ENCODE results near the gene ANKRD36. TPM values are rescaled to one million over a fixed set of nuclear protein-coding genes. Genes with fewer than 3 reads are reported as not detected.
A peak's percentile ranks its signal among the peaks of the same experiment; 100 is the strongest.
"Not testable (repeated sequence)": the region's sequence is repeated elsewhere in the genome, so short reads cannot be mapped to it uniquely, and the experiment has no call there.

Gene ANKRD36
- total and polyA plus RNA-seq, 7 donors = 1.8 to 51.0 (median 27.2) TPM; not detected in 1

DNA sequence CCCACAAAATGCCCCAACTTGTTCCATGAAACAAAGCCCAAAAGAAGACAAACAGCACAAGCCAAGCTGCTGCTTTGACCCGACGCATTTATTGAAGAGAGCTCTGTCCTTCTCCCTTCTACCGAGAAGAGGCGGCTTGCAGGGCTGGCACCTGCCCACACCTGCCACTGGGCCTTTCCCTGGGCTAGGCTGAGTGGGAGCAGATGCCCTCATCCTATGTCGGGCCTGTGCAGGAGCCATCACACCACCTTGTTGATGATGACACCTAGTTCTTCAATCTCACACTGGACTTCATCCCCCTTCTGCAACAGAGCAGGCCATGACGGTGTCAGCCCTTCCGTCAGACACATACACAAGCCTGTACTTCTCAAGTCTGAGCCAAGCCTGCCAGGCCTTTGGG lies 29.4 kb upstream of the ANKRD36 start:
- H3K27ac ChIP-seq; H3K9me3 ChIP-seq; H3K36me3 ChIP-seq; DNase-seq; H3K4me1 ChIP-seq; H3K27me3 ChIP-seq; H3K4me3 ChIP-seq; intact Hi-C loops (cut with DNase I): not testable (repeated sequence)
- WGBS, 2 donors = 96 to 97% methylated on average over 7 of the region's 7 CpGs

DNA sequence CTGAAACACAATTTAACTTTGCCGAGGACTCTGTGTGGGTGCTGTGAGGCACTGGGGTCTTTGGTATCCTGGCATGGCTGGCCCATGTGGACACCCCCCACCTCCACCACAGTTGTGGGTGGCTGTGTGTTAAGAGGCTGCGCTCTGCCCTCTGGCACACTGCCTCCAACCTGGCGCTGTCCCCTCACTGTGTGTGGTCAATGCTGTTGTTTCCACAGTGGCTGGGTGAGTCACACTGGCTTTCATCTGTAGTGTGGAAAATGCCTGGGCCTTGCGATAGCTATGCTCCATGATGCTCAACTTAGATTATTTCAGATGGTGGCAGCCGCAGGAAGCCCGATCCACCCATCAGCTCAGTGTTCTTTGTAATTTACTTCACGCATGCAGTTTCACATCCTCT lies 27.9 kb upstream of the ANKRD36 start:
- H3K4me1 ChIP-seq; H3K36me3 ChIP-seq; H3K4me3 ChIP-seq; H3K27me3 ChIP-seq; H3K27ac ChIP-seq; H3K9me3 ChIP-seq; intact Hi-C loops (cut with DNase I); DNase-seq: not testable (repeated sequence)
- 77 to 92% methylated on average over 2 of the region's 7 CpGs for WGBS, 2 donors

- H3K4me1 ChIP-seq; H3K27ac ChIP-seq; DNase-seq; H3K27me3 ChIP-seq; H3K4me3 ChIP-seq; intact Hi-C loops (cut with DNase I); H3K36me3 ChIP-seq; H3K9me3 ChIP-seq: not testable (repeated sequence)
- 100% methylated on average over 1 of the region's 1 CpG for WGBS, 2 donors
Observed at GRCh38 chr2:97088706-97089105, 24.2 kb upstream of the ANKRD36 start.

DNA sequence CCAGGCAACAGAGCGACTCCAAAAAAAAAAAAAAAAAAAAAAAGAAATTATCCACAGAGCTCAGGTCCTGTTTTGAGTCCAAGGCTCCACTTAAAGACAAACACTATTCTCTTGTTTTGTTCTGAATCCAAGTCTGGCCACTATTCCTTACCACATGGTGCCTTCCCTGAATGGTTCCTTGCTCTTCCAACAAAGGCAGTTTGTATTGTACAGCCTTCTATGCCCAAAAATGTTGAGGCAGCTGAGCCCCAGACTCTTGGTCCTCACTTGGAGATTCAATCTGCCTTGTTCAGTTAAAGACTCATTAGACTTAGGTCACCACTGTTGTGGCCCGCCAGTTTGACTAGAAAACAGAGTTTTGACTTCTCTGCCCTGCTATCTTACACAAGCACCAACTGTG lies 20.0 kb upstream of the ANKRD36 start:
- H3K4me3 ChIP-seq, H3K27me3 ChIP-seq, H3K9me3 ChIP-seq, H3K36me3 ChIP-seq, DNase-seq, H3K4me1 ChIP-seq: not testable (repeated sequence)
- intact Hi-C loops (cut with DNase I) = loop anchor here (10.0 kb wide), 2 partner anchors 128 to 328 kb away; partner anchors contain the start of gene CNNM4
- WGBS, 2 donors = 96 to 97% methylated on average over 2 of the region's 2 CpGs
- peak overlapping the region in 1 of 4 donors; percentile 34 for H3K27ac ChIP-seq

- not testable (repeated sequence) for H3K4me1 ChIP-seq, H3K36me3 ChIP-seq, H3K9me3 ChIP-seq, H3K27me3 ChIP-seq, DNase-seq
- H3K27ac ChIP-seq = peak overlapping the region; percentile 28 to 78 (median 59)
- peak overlapping the region in 3 of 4 donors; percentile 45 to 49 (median 47) for H3K4me3 ChIP-seq
- intact Hi-C loops (cut with DNase I) = loop anchor here (10.0 kb wide), 2 partner anchors 129 to 329 kb away; partner anchors contain the start of gene CNNM4
- 84 to 85% methylated on average over 4 to 5 of the region's 33 CpGs for WGBS, 2 donors
Observed at GRCh38 chr2:97093983-97094771, 18.8 kb upstream of the ANKRD36 start.

DNA sequence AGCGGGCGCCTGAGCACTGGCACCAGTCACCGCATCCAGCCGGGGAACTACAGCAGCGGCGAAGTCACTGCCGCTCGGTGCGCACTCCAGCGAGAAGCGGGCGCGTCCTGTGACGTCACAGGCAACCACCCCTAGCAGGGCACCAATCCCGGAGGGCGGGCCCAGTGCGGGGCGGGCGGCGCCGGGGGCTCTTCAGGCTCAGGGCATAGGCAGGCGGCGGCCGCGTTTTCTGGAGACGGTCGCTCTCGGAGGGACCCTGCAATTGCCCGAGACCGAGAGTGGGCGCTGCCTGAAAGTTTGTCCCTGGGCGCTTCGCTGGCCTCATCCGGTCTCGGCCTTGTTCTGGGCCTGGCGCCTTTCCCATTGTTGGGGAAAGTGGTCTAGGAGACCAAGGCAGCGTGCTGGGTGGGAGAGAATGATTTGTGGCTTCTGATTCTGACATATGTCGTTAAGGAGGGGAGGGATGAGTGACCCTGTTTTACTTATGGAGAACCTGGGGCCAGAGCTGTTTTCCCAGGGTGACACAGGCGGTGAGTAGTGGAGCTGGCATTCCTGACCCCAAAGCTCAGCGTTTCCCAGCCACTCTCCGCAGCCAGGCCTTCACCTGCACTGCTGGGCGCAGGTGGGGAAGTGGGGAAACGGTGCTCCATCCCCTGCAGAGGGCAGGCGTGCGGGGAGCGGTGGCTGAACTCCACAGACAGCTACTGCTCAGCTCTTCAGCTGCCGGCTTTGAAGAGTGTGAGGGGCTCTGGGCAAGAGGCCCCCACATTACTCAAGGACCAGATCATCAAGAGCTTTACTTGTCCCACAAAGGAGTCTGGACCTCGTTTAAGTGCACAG lies 18.0 kb upstream of the ANKRD36 start, which contains the start of gene FAHD2B:
FAHD2B (minus strand) TSS at position 111 of the 840 bp plus-strand sequence. CDS start 3,176 bp downstream, outside the sequence.
- not testable (repeated sequence) for H3K36me3 ChIP-seq, H3K27me3 ChIP-seq, H3K9me3 ChIP-seq, H3K4me1 ChIP-seq
- H3K4me3 ChIP-seq = peak within 1 kb of the TSS; percentile 28 to 49 (median 46)
- 2 to 3% methylated on average over 45 of the region's 48 CpGs for WGBS, 2 donors
- DNase-seq = peak; percentile 94
- intact Hi-C loops (cut with DNase I) = loop anchor here (10.0 kb wide), 2 partner anchors 130 to 330 kb away; partner anchors contain the start of gene CNNM4
- H3K27ac ChIP-seq = peak within 1 kb of the TSS; percentile 71 to 78 (median 72)

- TF ChIP-seq EP300 (IDR thresholded peaks at IDR 0.05) (no peak), POLR2A (IDR thresholded peaks at IDR 0.05) (no peak), POLR2AphosphoS5 (IDR thresholded peaks at IDR 0.05) (no peak)
- TF ChIP-seq, protein P1, sequence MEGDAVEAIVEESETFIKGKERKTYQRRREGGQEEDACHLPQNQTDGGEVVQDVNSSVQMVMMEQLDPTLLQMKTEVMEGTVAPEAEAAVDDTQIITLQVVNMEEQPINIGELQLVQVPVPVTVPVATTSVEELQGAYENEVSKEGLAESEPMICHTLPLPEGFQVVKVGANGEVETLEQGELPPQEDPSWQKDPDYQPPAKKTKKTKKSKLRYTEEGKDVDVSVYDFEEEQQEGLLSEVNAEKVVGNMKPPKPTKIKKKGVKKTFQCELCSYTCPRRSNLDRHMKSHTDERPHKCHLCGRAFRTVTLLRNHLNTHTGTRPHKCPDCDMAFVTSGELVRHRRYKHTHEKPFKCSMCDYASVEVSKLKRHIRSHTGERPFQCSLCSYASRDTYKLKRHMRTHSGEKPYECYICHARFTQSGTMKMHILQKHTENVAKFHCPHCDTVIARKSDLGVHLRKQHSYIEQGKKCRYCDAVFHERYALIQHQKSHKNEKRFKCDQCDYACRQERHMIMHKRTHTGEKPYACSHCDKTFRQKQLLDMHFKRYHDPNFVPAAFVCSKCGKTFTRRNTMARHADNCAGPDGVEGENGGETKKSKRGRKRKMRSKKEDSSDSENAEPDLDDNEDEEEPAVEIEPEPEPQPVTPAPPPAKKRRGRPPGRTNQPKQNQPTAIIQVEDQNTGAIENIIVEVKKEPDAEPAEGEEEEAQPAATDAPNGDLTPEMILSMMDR (IDR thresholded peaks at IDR 0.05) = no peak
- WGBS, 2 donors = 86 to 87% methylated on average over 12 of the region's 12 CpGs
Observed at GRCh38 chr2:97095661-97096060, 17.3 kb upstream of the ANKRD36 start.

GRCh38 chr2:97098786-97099372 lies 14.1 kb upstream of the ANKRD36 start:
- 86 to 92% methylated on average over 3 of the region's 3 CpGs for WGBS, 2 donors
- intact Hi-C loops (cut with DNase I) = loop anchor here (10.0 kb wide), 2 partner anchors 134 to 334 kb away; partner anchors contain the start of gene CNNM4
- H3K27me3 ChIP-seq, H3K4me3 ChIP-seq, H3K4me1 ChIP-seq, H3K36me3 ChIP-seq, H3K9me3 ChIP-seq, H3K27ac ChIP-seq, DNase-seq: not testable (repeated sequence)

More at GRCh38 chr2:97095661-97096060, 17.3 kb upstream of the ANKRD36 start:
- no peaks in the 10 kb centered on the region for H3K36me3 ChIP-seq
- H3K9me3 ChIP-seq = no peaks in the 10 kb centered on the region
- intact Hi-C loops (cut with DNase I) = loop anchor here (10.0 kb wide), 2 partner anchors 131 to 331 kb away; partner anchors contain the start of gene CNNM4
- H3K4me3 ChIP-seq = peak overlapping the region in 1 of 4 donors; percentile 49
- H3K4me1 ChIP-seq = peaks cover 0 to 9% (median 7%) of the 10 kb centered on the region in 4 donors
- no peak for DNase-seq
- peak overlapping the region; percentile 71 to 78 (median 72) for H3K27ac ChIP-seq
- H3K27me3 ChIP-seq = no peaks in the 10 kb centered on the region

DNA sequence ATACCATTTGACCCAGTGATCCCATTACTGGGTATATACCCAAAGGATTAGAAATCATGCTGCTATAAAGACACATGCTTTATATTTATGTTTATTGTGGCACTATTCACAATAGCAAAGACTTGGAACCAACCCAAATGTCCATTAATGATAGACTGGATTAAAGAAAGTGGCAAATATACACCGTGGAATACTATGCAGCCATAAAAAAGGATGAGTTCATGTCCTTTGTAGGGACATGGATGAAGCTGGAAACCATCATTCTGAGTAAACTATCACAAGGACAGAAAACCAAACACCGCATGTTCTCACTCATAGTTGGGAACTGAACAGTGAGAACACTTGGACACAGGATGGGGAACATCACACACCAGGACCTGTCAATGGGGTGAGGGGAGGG lies 6.1 kb upstream of the ANKRD36 start:
- H3K4me3 ChIP-seq; H3K4me1 ChIP-seq; H3K27ac ChIP-seq; intact Hi-C loops (cut with DNase I); H3K27me3 ChIP-seq; DNase-seq; H3K9me3 ChIP-seq; H3K36me3 ChIP-seq: not testable (repeated sequence)
- WGBS, 2 donors = 86 to 94% methylated on average over 2 of the region's 2 CpGs

GRCh38 chr2:97111246-97111645 lies 1.7 kb upstream of the ANKRD36 start:
- H3K27me3 ChIP-seq = not testable (repeated sequence)

More at GRCh38 chr2:97111246-97111645, 1.7 kb upstream of the ANKRD36 start:
- H3K4me3 ChIP-seq, H3K9me3 ChIP-seq, H3K4me1 ChIP-seq, H3K36me3 ChIP-seq, H3K27ac ChIP-seq, DNase-seq: not testable (repeated sequence)
- 88 to 89% methylated on average over 9 of the region's 9 CpGs for WGBS, 2 donors
- intact Hi-C loops (cut with DNase I) = loop anchor here (5.0 kb wide), 2 partner anchors 99 to 254 kb away; partner anchors contain the start of gene ANKRD39

Measured in sigmoid colon (tissue), 7 donors.